ENCODE data around the gene ZBTB7C. TPM values are rescaled to one million over a fixed set of nuclear protein-coding genes. Genes with fewer than 3 reads are reported as not detected.

ZBTB7C gene
- total RNA-seq, 1 donor from 2014 or later, result 7.4 TPM

GRCh38 chr18:48176909-48177308, 232.3 kb downstream of the ZBTB7C start:
- DNase-seq (ENCODE audit: low spot score in 2 of 2, unreplicated experiment in 2 of 2), result no peak
- H3K36me3 Mint-ChIP-seq, result no peaks in the 10 kb centered on the region
- TF ChIP-seq, protein P1, sequence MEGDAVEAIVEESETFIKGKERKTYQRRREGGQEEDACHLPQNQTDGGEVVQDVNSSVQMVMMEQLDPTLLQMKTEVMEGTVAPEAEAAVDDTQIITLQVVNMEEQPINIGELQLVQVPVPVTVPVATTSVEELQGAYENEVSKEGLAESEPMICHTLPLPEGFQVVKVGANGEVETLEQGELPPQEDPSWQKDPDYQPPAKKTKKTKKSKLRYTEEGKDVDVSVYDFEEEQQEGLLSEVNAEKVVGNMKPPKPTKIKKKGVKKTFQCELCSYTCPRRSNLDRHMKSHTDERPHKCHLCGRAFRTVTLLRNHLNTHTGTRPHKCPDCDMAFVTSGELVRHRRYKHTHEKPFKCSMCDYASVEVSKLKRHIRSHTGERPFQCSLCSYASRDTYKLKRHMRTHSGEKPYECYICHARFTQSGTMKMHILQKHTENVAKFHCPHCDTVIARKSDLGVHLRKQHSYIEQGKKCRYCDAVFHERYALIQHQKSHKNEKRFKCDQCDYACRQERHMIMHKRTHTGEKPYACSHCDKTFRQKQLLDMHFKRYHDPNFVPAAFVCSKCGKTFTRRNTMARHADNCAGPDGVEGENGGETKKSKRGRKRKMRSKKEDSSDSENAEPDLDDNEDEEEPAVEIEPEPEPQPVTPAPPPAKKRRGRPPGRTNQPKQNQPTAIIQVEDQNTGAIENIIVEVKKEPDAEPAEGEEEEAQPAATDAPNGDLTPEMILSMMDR (IDR thresholded peaks at IDR 0.05; ENCODE audit: unreplicated experiment), result no peak
- peaks cover 3% of the 10 kb centered on the region for H3K9me3 Mint-ChIP-seq
- peaks cover 32% of the 10 kb centered on the region for H3K27me3 Mint-ChIP-seq (ENCODE audit: low read depth)
- peaks cover 1% of the 10 kb centered on the region for H3K4me1 Mint-ChIP-seq
- H3K27ac Mint-ChIP-seq, result no peak overlapping the region
- H3K4me3 Mint-ChIP-seq, result no peak overlapping the region

- no peak overlapping the region for H3K4me3 Mint-ChIP-seq
- peaks cover 12% of the 10 kb centered on the region for H3K27me3 Mint-ChIP-seq (ENCODE audit: low read depth)
- DNase-seq (ENCODE audit: low spot score in 2 of 2, unreplicated experiment in 2 of 2), result no peak
- TF ChIP-seq, protein P1 (IDR thresholded peaks at IDR 0.05; ENCODE audit: unreplicated experiment), result no peak
- H3K9me3 Mint-ChIP-seq, result peaks cover 3% of the 10 kb centered on the region
- no peaks in the 10 kb centered on the region for H3K36me3 Mint-ChIP-seq
- no peak overlapping the region for H3K27ac Mint-ChIP-seq
- peaks cover 1% of the 10 kb centered on the region for H3K4me1 Mint-ChIP-seq
These were observed 235.6 kb downstream of the ZBTB7C start for GRCh38 chr18:48173557-48173956.

- Mint-ChIP-seq H3K9me3 (peaks cover 3% of the 10 kb centered on the region), H3K4me1 (peaks cover 11% of the 10 kb centered on the region), H3K36me3 (no peaks in the 10 kb centered on the region), H3K27me3 (ENCODE audit: low read depth) (peaks cover 9% of the 10 kb centered on the region), H3K4me3 (no peak overlapping the region), H3K27ac (no peak overlapping the region)
- TF ChIP-seq, protein P1 (IDR thresholded peaks at IDR 0.05; ENCODE audit: unreplicated experiment), result no peak
- no peak for DNase-seq (ENCODE audit: low spot score in 2 of 2, unreplicated experiment in 2 of 2)
These were observed 236.8 kb downstream of the ZBTB7C start for GRCh38 chr18:48172226-48173006.

GRCh38 chr18:48171490-48172188, 237.5 kb downstream of the ZBTB7C start:
- no peak overlapping the region for H3K4me3 Mint-ChIP-seq
- peaks cover 17% of the 10 kb centered on the region for H3K4me1 Mint-ChIP-seq
- peaks cover 7% of the 10 kb centered on the region for H3K27me3 Mint-ChIP-seq (ENCODE audit: low read depth)
- peaks cover 3% of the 10 kb centered on the region for H3K9me3 Mint-ChIP-seq
- no peak overlapping the region for H3K27ac Mint-ChIP-seq
- no peaks in the 10 kb centered on the region for H3K36me3 Mint-ChIP-seq
- no peak for DNase-seq (ENCODE audit: low spot score in 2 of 2, unreplicated experiment in 2 of 2)
- TF ChIP-seq, protein P1 (IDR thresholded peaks at IDR 0.05; ENCODE audit: unreplicated experiment), result no peak

GRCh38 chr18:48170651-48171050, 238.5 kb downstream of the ZBTB7C start:
- Mint-ChIP-seq H3K36me3 (no peaks in the 10 kb centered on the region), H3K27ac (no peak overlapping the region), H3K27me3 (ENCODE audit: low read depth) (peaks cover 6% of the 10 kb centered on the region), H3K9me3 (peaks cover 3% of the 10 kb centered on the region), H3K4me1 (peaks cover 19% of the 10 kb centered on the region), H3K4me3 (no peak overlapping the region)
- TF ChIP-seq, protein P1 (IDR thresholded peaks at IDR 0.05; ENCODE audit: unreplicated experiment), result no peak
- no peak for DNase-seq (ENCODE audit: low spot score in 2 of 2, unreplicated experiment in 2 of 2)

All from mesothelial cell of epicardium (in vitro differentiated cells).